Esophagus squamous epithelium (tissue), 5 donors: ENCODE data around the gene CDC42BPB. TPM values are rescaled to one million over a fixed set of nuclear protein-coding genes. Genes with fewer than 3 reads are reported as not detected.
A peak's percentile ranks its signal among the peaks of the same experiment; 100 is the strongest.

ENCODE experiments used
- DNase-seq: peaks from one replicate; lab custom pipeline; 2025; lab: John Stamatoyannopoulos, UW
- H3K27ac ChIP-seq, 4 donors: fragments of 200-600 bp; sonication (generic); one replicate each; pipeline ENCODE4 v1.5.1; 2016 to 2019; ENCODE audit warnings: mild to moderate bottlenecking in 1 of 4
- H3K27me3 ChIP-seq, 4 donors: fragments of 200-600 bp; sonication (generic); 1 replicate in 3 of 4; 2 replicates in 1 of 4; pipeline versions ENCODE4 v1.5.1 to v1.6.0; 2017 to 2021; ENCODE audit warnings: antibody characterized with exemption in 1 of 4
- H3K36me3 ChIP-seq, 3 donors: fragments of 200-600 bp; sonication (generic); one replicate each; pipeline ENCODE4 v1.5.1; 2016 to 2019
- H3K4me1 ChIP-seq, 3 donors: fragments of 200-600 bp; sonication (generic); one replicate each; pipeline ENCODE4 v1.5.1; 2017 to 2019
- H3K4me3 ChIP-seq, 4 donors: fragments of 200-600 bp; sonication (generic); 1 replicate in 3 of 4; 2 replicates in 1 of 4; pipeline ENCODE4 v1.5.1; 2016 to 2019; ENCODE audit warnings: mild to moderate bottlenecking in 2 of 4, moderate library complexity in 1 of 4
- H3K9me3 ChIP-seq, 3 donors: fragments of 200-600 bp; sonication (generic); one replicate each; pipeline ENCODE4 v1.5.1; 2016 to 2019
- POLR2A ChIP-seq, 4 donors: fragments of 450-650 bp; IDR thresholded peaks; one replicate each; pipeline ENCODE4 v1.6.1; 2017; ENCODE audit warnings: antibody characterized with exemption in 4 of 4, mild to moderate bottlenecking in 4 of 4, moderate library complexity in 3 of 4
- WGBS, 2 donors: methylation state at CpG; one replicate each; pipeline ENCODE4 v1.1.5; 2018; 5-methylcytosine and 5-hydroxymethylcytosine counted together
- intact Hi-C: fragments of 100-400 bp; cut with DNase I; formaldehyde crosslinking; loops from one replicate; pipeline ENCODE4 v1.15.0; 2022
- total RNA-seq, 4 donors: library from RNA; depleted of rRNA; stranded (reverse); fragments of >200 nt; gene quantifications; one replicate each; pipeline ENCODE4 v1.1.0, GENCODE V29; 2016
- TF ChIP-seq, protein P1 (sequence below), 6 experiments: fragments of 450-650 bp in 4 of 6; fragments of 200-600 bp in 2 of 6; sonication (generic) in 2 of 6; IDR thresholded peaks; one replicate each; pipeline ENCODE4 v1.5.1; 2016 to 2019; ENCODE audit warnings: antibody characterized with exemption in 6 of 6, mild to moderate bottlenecking in 4 of 6, moderate library complexity in 4 of 6
- donor health status: DM: yes; HTN: yes; CAD: no.

The CDC42BPB gene
- total RNA-seq, 4 donors from 2014 or later, result 43.7 to 98.2 (median 81.2) TPM

DNA sequence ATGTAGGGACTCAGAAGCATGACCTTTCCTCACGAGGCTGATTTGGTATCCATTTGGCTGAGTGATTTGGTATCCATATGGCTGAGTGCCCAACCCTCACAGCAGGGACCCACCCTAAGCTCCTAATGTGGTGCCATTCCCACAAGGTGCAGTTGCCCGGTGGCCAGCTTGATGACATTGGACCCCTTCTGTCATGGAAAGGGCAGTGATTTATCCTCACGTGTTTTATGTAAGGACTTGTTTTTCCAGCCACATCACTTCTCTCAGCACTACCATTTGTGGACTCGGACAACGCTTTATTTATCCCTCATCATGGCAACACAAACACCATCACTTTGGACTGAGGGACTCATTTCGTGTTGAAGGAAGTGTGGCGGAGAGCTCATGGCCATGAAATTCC, 8.5 kb upstream of the CDC42BPB start:
- Histone ChIP-seq H3K36me3 (no peaks in the 10 kb centered on the region), H3K4me3 (no peak overlapping the region), H3K4me1 (peaks cover 22 to 53% (median 30%) of the 10 kb centered on the region in 3 donors), H3K27me3 (no peaks in the 10 kb centered on the region), H3K27ac (peak overlapping the region; percentile 80 to 96 (median 90)), H3K9me3 (no peaks in the 10 kb centered on the region)
- DNase-seq, result no peak
- intact Hi-C loops, result no loop called here
- 72 to 82% methylated on average over 6 to 7 of the region's 7 CpGs for WGBS, 2 donors
- TF ChIP-seq, protein P1, sequence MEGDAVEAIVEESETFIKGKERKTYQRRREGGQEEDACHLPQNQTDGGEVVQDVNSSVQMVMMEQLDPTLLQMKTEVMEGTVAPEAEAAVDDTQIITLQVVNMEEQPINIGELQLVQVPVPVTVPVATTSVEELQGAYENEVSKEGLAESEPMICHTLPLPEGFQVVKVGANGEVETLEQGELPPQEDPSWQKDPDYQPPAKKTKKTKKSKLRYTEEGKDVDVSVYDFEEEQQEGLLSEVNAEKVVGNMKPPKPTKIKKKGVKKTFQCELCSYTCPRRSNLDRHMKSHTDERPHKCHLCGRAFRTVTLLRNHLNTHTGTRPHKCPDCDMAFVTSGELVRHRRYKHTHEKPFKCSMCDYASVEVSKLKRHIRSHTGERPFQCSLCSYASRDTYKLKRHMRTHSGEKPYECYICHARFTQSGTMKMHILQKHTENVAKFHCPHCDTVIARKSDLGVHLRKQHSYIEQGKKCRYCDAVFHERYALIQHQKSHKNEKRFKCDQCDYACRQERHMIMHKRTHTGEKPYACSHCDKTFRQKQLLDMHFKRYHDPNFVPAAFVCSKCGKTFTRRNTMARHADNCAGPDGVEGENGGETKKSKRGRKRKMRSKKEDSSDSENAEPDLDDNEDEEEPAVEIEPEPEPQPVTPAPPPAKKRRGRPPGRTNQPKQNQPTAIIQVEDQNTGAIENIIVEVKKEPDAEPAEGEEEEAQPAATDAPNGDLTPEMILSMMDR (IDR thresholded peaks at IDR 0.05), result no peak
- TF ChIP-seq POLR2A (IDR thresholded peaks at IDR 0.05), result no peak

DNA sequence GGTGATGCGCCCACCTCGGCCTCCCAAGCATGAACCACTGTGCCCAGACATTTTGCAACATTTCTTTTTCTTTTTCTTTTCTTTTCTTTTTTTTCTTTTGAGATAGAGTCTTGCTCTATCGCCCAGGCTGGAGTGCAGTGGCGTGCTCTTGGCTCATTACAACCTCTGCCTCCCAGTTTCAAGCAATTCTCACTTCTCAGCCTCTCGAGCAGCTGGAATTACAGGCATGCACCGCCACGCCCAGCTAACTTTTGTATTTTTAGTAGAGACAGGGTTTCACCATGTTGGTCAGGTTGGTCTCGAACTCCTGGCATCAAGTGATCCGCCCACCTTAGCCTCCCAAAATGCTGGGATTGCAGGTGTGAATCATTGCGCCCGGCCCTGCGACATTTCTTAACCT, 7.6 kb upstream of the CDC42BPB start:
- 81 to 87% methylated on average over 6 to 12 of the region's 12 CpGs for WGBS, 2 donors

DNA sequence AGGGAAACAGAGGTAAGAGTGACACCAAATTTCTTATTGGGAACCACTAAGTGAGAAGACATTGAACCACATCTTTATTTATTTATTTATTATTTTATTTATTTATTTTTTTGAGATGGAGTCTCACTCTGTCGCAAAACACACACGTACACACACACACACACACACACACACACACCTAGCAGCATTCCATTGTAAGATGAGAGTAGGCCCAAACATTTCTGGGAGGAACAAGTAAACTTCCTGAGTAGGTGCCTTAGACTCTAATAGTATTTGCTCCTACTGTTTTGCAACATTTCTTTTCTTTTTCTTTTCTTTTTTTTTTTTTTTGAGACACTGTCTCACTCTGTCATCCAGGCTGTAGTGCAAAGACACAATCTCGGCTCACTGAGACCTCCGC, 7.1 kb upstream of the CDC42BPB start:
- Histone ChIP-seq H3K4me3 (no peak overlapping the region), H3K4me1 (peaks cover 22 to 59% (median 32%) of the 10 kb centered on the region in 3 donors), H3K27ac (peak overlapping the region in 1 of 4 donors; percentile 96), H3K27me3 (no peaks in the 10 kb centered on the region), H3K36me3 (no peaks in the 10 kb centered on the region), H3K9me3 (no peaks in the 10 kb centered on the region)
- TF ChIP-seq POLR2A (IDR thresholded peaks at IDR 0.05), result no peak
- TF ChIP-seq, protein P1 (IDR thresholded peaks at IDR 0.05), result no peak
- DNase-seq, result no peak
- intact Hi-C loops, result no loop called here
- WGBS, 2 donors, result 90 to 94% methylated on average over 4 of the region's 4 CpGs

More for the DNA sequence above, 7.6 kb upstream of the CDC42BPB start:
- intact Hi-C loops, result no loop called here
- no peaks in the 10 kb centered on the region for H3K27me3 ChIP-seq
- TF ChIP-seq POLR2A (IDR thresholded peaks at IDR 0.05), result no peak
- TF ChIP-seq, protein P1 (IDR thresholded peaks at IDR 0.05), result no peak
- H3K4me1 ChIP-seq, result peaks cover 22 to 53% (median 30%) of the 10 kb centered on the region in 3 donors
- no peaks in the 10 kb centered on the region for H3K9me3 ChIP-seq
- H3K27ac ChIP-seq, result peak overlapping the region in 3 of 4 donors; percentile 87 to 96 (median 93)
- H3K4me3 ChIP-seq, result no peak overlapping the region
- no peaks in the 10 kb centered on the region for H3K36me3 ChIP-seq
- no peak for DNase-seq

DNA sequence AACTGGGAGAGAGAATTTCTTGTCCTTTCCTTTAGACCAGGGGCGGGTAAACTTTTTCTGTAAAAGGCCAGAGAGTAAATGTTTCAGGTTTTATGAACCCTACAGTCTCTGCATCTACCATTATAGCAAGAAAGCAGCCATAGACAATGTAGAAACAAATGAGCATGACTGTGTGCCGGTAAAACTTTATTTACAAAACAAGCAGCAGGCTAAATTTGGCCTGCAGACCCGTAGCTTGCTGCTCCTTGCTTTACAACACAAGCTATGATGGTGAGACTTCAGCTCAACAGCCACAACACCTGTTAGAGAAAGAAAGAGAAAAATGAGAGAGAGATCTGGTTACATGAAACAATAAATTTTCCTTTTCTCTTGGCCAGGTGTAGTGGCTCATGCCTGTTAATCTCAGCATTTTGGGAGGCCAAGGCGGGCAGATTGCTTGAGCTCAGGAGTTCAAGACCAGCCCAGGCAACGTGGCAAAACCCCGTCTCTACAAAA, 4.2 kb upstream of the CDC42BPB start:
- peaks cover 16 to 54% (median 27%) of the 10 kb centered on the region in 3 donors for H3K4me1 ChIP-seq
- intact Hi-C loops, result no loop called here
- no peaks in the 10 kb centered on the region for H3K9me3 ChIP-seq
- no peaks in the 10 kb centered on the region for H3K27me3 ChIP-seq
- TF ChIP-seq, protein P1 (IDR thresholded peaks at IDR 0.05), result no peak
- no peak for TF ChIP-seq POLR2A (IDR thresholded peaks at IDR 0.05)
- no peak for DNase-seq
- no peaks in the 10 kb centered on the region for H3K36me3 ChIP-seq
- no peak overlapping the region for H3K27ac ChIP-seq
- 52 to 83% methylated on average over 4 to 6 of the region's 6 CpGs for WGBS, 2 donors
- H3K4me3 ChIP-seq, result no peak overlapping the region

DNA sequence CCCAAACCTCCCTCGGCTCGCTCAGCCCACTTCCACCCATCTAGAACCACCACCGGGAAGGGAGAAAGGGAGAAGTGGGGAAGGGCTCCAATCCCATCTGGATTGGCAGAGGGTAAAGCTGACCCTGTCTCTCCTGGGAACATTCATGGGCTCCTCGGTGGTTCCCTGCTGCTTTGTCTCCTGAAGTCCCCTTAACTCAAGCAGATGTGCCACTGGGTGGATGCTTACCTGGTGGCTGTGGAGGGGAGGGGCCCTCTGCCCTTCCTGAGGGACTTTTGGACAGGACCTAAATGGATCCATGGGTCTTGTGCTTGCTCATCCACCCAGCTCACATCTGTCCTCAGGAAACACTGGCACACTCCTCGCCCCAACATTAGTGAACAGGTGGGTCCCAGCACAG, 2.2 kb upstream of the CDC42BPB start:
- H3K27ac ChIP-seq, result peak overlapping the region in 2 of 4 donors; percentile 0 to 34
- no peaks in the 10 kb centered on the region for H3K36me3 ChIP-seq
- H3K4me3 ChIP-seq, result peak overlapping the region in 1 of 4 donors; percentile 86
- no peaks in the 10 kb centered on the region for H3K9me3 ChIP-seq
- TF ChIP-seq, protein P1 (IDR thresholded peaks at IDR 0.05), result no peak
- WGBS, 2 donors, result 76 to 90% methylated on average over 4 to 5 of the region's 5 CpGs
- intact Hi-C loops, result no loop called here
- no peak for DNase-seq
- H3K27me3 ChIP-seq, result no peaks in the 10 kb centered on the region
- peaks cover 22 to 54% (median 26%) of the 10 kb centered on the region in 3 donors for H3K4me1 ChIP-seq
